Right ventricle myocardium superior (tissue), 1 donor: Measurements from ENCODE around the gene LKAAEAR1. TPM values are rescaled to one million over a fixed set of nuclear protein-coding genes. Genes with fewer than 3 reads are reported as not detected.

ENCODE experiments used
- ATAC-seq: fragments of 200-7000 bp; cut with Tn5 transposase; one replicate; pipeline ENCODE4 v1.9.1; 2020; ENCODE audit warnings: mild to moderate bottlenecking; ENCODE audit not compliant: poor library complexity
- DNase-seq: peaks from one replicate; pipeline ENCODE4 v3.0.0-alpha.2; 2020
- intact Hi-C: fragments of 100-400 bp; cut with DNase I; formaldehyde crosslinking; loops from one replicate; pipeline ENCODE4 v1.11.2; 2022
- total RNA-seq: library from RNA; stranded (reverse); fragmentation: NEBNext Ultra II Directional; extraction: Animal tissue kit (Norgen Biotek cat#: 25700); gene quantifications from one replicate; pipeline ENCODE4 v1.2.1, GENCODE V29; 2021
- donor health status: DM: no; HTN: yes; CAD: no; lungs with severe emphysema.

Gene LKAAEAR1
- total RNA-seq, 1 donor from 2014 or later, result not detected

DNA sequence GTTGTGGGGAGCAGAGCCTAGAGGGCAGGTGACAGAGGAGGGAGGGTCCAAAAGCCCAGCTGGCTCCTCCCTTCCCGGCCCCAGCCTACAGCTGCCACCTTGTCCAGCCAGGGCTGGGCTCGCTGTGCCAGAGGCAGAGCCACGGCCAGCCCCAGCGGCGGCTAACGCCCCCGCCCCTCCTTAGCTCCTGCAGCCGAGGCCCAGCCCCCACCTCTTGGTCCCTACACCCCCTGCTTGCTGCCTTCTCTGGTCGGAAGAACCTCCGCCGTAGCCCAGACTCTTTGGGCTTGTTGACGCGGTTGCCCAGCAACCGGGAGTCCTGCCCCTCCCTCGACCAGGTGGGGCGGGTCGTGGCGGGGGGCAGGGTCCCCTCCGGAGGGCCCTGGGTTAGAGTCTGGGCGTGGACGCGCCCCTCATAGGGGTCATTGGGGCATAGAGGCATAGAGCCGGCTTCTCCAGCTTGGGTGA is 521 bp upstream of the LKAAEAR1 start:
- intact Hi-C loops, result no loop called here
- ATAC-seq (no peak), DNase-seq (no peak)

DNA sequence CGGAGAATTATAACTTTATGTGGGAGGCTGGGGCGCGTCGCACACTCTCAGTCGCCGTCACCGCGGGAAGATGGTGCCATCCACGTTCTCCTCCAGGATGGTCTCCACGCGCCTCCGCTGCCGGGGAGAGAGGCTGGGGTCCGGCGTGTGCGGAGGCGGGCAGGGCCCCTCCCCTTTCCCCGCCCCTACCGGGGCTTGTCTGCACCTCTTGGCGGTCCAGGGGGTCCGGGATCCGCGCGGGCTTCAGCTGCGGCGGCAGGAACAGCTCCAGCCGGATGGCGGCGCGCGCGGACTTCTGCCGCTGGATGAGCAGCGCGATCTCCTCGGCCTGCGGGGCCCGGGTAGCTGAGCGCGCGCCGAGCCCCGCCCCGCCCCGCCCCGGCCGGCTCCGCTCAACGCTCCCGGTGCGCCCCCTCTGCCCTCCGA is 807 bp downstream of the LKAAEAR1 start:
- peak; percentile 71 for ATAC-seq
- DNase-seq, result peak; percentile 90
- intact Hi-C loops, result no loop called here

DNA sequence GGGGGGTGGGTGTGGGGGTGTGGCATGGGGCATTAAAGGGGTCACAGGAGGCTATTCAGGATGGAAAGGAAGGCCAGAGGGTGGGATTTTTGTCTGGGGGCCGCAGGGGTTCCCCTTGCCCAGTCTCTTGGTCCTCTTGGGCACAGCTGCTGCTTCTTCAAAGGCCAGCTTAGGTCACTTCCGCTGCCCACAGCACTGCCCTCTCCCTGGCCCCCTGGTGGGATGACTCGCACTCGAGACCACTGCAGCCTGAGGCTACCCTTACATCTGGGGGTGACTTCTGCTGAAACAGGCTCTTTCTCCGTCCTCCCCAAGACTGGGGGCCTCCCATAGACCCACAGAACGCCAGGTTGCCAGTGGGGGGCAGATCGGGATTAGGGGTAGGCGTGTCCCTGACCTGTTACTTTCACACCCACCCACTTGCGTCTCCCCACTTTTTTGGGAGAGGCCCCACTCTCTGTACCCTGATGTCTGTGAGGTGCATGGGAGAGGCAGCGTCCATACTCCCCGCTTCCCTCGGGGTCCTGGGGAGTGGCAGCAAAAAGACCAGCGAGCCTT is 1.3 kb downstream of the LKAAEAR1 start:
- ATAC-seq, result no peak
- intact Hi-C loops, result no loop called here
- DNase-seq, result no peak

DNA sequence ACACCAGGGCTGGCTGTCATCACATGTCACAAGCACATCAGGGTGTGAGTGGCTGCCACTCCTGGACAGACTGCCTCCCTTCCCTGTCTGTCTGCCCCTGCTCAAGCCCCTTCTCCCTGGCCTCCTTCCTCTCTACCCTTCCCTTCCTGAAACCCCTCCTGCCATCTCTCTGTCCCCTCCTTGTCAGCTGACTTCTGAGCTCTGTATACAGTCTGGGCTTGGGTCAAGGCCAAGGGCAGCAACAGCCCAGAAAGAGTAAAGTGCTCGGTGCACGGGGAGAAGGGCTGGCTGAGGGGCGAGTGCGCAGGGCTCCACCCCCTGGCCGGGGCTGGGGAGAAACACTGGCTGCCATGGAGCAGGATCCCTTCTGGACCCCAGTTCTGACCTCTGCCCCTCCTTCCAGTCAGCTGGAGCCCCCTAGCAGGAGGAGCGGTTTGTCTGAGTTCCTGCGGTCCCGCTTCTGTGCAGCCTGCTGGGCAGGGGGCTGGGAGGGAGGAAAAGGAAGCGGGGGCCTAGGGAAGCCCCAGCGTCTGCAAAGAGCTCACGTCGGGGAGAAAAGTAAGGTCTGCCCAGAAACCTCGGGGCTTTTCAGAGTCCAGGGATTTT is 2.0 kb downstream of the LKAAEAR1 start:
- ATAC-seq (no peak), DNase-seq (no peak)
- intact Hi-C loops, result no loop called here

DNA sequence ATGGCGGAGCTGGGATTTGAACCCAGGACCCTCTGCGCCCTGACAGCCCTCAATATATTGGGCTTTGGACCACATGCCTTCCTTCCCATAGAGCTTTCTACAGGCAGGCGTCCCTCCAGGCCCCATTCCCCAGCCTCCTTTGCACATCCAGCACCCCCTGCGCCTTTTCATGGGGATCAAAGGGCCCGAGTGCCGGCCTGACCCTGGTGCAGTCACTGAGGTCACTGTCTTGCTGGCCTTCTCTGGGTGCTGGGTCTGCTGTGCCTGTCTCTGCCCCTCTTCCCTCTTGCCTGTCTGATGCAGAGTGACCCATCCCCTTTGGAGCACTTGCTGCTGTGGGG is 2.6 kb downstream of the LKAAEAR1 start:
- intact Hi-C loops, result no loop called here

DNA sequence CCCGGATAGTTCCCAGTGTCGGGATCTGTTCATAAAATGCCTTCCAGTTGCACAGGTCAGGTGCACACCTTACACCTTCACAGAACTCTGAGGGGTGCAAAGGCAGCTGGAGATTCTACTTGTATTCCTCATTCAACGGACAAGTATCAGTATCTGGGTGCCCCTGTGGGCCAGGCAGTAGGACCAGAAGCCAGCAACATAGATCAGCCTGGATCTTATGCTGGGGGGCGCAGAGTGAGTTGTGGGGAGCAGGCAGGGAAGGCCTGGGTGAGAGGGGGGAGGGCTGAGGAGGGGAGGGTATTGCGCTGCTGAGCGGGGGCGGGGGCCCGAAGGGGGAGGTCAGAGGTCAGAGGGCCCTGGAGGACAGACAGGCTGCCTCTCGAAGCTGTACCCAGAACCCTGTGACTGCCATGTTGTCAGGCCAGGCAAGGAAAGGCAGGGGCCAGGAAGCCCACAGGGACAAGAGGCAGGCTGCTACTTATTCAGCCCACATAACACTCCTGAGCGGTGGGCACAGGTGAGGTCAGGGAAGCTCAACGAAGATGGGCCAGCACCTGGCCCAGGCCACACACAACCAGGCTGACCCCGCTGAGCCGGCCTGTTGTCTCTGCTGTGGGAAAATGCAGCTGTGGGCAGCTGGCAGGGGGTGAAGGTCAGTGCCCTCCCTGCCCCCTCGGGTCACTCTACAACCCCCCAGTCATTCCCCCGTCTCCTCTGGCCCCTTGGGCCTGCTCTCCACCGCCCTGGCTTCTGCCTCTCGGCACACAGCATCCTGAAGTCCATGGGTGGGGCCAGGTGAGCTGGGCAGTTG is 3.2 kb downstream of the LKAAEAR1 start:
- intact Hi-C loops, result no loop called here
- DNase-seq (no peak), ATAC-seq (no peak)

More for the DNA sequence above, 2.6 kb downstream of the LKAAEAR1 start:
- ATAC-seq (no peak), DNase-seq (no peak)

DNA sequence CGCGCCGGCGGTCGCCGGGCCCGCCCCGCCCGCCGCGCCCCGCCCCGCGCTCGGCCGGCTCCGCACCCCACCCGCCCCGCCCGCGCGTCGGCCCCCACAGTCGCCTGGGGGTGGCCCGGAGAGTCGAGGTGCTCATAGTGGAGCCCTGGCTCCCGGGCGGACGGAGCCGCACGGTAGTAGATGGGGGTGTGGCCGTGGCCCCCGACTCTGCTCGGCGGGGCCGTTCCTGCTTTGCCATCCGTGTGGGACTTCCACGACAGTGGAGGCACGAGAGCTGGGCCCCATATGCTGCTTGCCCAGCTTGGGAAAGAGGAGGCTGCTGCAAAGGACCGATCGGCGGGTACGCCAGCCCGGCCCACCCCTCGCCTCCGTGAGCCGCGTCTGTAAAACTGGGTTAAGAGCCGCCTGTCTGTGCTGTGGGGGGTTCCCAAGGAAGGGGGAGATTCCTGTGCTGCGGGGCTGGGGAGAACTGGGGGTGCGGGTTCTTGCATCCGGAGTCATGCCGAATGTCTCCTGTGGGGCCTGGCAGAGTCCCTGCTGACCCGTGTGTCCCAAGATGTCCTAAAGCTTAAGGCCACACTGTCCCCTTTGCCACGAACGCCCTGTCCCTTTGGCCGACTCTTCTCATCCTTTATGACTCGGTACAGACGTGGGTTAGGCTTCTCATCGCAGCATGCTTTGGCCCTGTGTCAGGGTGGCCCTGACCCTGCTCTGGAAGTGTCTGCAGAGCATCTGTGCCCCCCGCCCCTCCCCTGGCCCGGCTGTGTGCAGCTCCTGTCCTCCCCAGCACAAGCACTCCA is 4.0 kb downstream of the LKAAEAR1 start, which contains the start of gene OPRL1:
Gene OPRL1, plus strand, starts transcription at position 70 of the 800 bp plus-strand sequence. CDS start 12,639 bp downstream, outside the sequence.
- no peak for DNase-seq
- peak; percentile 3 for ATAC-seq
- intact Hi-C loops, result no loop called here

DNA sequence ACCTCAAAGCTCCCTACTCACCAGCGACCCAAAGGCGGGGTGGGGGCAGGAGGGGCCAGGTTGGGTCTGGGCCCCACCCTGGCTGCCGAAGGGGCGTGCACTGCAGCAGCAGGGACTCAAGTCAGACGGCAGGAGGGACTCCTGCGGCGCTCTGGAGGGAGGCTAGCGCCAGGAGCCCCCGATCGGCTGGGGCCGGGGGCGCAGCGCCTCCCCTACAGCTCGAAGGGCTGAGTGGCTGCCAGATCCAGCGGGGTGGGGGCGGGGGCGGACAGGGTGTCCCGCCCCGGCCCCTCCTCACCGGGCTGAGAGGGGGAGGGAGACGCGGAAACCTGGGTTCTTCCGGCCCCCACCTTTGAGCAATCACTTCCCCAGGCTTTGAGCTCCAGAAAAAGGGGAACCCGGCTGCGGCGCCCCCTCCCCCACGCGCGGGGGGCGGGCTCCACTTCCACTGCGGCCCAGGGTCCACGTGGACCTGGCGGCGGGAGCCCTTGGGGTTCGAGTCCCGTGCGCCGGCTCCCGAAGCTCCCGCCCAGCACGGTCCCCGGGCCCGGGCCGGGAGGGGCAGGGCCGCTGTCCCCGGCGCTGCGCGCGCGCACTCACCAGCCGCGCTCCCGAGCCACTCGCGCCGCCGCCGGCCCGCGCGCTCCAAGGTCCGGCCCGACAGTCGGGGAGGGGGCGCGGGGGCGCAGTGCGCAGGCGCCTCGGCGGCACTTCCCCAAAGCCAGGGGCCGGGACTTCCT is 4.8 kb downstream of the LKAAEAR1 start, which contains the start of gene RGS19:
Gene RGS19, minus strand, starts transcription at position 246 of the 740 bp plus-strand sequence. CDS start 2,632 bp downstream, outside the sequence.
- peak; percentile 90 for DNase-seq

DNA sequence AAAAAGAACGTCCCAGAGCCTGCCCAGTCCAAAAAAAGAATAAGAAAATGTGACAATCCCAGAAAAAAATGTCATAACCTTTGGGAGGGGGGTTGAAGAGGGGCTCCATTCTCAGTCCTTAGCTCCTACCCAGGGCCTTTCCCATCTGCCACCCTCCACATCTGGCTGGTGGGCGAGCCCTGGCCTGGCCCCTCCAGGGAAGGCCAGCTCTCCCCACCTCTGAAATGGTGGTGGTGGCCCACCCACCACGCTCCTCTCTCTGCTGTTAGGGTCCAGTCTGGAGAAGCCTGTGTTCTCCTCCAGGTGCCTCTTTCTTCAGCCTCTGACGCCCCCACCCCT is 5.3 kb downstream of the LKAAEAR1 start:
- no peak for ATAC-seq
- no peak for DNase-seq
- intact Hi-C loops, result no loop called here

More for the DNA sequence above, 4.8 kb downstream of the LKAAEAR1 start, which contains the start of gene RGS19:
- ATAC-seq, result peak; percentile 64
- intact Hi-C loops, result no loop called here

DNA sequence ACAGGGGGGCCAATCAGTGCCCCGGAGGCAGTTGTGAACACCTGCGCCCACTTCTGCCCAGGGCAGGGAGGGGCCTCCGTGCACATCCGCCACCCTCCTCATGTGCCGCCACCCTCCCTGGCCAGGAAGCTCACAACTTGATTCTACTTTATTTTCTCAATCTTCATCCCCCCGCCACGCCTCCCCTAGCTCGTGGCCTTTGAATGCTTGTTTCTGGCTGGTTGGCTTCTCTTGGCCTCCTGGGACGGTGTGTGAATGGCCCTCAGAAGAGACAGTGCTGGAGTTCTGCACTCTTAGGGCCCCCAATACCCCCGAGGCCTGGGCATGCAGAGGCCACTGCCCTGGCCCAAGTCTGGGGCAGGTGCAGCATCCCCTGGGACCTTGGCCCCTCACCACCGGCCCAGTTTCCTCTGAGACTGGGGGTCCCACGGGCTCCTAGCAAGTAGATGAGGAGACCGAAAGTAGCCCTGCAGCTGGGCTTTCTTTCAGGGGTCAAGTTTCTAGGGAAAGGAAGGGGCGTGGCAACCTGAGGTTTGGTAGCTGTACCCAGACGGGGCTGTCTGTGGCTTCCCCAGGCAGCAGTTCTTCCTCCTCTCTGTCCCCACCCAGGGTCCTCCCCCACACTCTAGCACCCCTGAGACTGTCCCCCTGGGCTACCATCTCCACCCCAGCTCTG is 6.2 kb downstream of the LKAAEAR1 start:
- DNase-seq, result no peak

DNA sequence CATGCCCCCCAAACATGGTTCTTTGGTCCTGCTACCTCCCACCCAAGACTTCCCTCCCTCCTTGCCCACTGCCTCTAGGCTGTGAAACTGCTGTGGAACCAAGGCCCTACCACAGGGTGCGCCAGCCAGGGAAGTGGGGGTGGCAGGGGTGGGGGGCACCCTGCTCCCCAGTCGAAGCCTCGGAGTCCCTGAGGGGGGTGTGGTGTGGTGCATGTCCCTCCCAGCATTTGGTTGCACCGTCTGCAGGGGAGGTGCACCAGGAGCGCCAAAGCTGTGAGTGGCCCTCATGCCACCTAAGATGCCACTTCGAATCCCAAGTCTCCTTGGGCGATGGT is 6.7 kb downstream of the LKAAEAR1 start:
- intact Hi-C loops, result no loop called here
- ATAC-seq (no peak), DNase-seq (no peak)

More for the DNA sequence above, 6.2 kb downstream of the LKAAEAR1 start:
- intact Hi-C loops, result no loop called here
- no peak for ATAC-seq

DNA sequence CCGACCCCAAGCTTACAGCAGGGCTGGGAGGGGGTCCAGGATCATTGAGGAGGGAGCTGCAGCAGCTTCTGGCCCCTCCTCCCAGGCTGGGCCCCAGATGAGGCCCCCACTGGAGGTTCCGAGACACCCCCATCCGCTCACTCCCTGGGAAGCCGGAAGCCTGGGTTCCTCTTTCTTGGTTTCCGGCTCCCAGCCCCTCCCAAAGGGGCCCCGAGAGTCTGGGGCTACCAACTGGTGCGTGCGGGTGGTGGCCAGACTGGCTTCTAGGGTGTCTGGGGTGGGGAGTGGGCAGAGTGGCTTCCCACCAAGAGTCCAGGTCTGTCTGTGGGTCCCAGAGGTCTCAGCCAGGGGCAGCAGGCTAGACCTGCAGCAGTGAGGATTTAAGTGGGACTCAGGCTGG is 7.1 kb downstream of the LKAAEAR1 start:
- intact Hi-C loops, result no loop called here
- DNase-seq (peak; percentile 71), ATAC-seq (no peak)

DNA sequence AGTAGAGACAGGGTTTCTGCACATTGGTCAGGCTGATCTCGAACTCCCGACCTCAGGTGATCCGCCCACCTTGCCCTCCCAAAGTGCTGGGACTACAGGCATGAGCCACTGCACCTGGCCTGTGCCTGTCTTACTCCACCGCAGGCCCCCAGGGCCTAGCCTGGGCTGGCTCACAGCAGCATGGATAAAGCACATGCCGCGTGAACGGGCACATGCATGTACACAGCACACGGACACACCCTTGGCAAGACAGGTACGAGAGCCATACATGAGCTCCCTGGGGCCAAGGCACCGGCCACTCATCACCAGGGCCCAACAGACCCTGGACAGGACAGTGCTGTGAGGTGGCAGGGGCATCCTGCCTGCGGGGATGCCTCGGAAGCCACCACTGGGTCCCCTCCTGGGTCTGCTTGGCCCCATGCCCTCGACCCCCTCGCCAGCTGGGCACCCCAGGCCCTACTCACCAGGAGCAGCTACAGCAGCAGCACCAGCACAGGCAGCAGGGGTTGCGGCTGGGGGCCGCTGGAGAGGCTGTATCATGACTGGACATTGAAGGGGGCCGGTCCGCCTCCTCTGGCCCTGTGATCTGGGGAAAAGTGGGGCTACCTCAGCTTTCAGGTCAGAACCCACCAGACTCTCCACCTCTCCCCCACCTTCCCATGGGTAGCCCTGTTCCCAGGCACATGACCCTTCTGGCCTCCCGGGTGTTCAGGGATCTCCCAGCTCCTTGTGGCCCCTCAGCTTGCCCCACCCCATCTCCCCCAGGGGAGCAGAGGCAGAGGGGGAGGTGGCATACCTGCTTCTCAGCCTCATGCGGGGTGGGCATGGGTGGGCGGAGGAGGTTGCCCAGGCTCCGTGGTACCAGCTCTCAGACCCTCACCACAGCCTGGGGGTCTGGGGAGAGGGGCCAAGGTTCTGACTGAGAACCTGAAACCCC is 7.9 kb downstream of the LKAAEAR1 start:
- intact Hi-C loops, result no loop called here
- ATAC-seq (no peak), DNase-seq (no peak)

DNA sequence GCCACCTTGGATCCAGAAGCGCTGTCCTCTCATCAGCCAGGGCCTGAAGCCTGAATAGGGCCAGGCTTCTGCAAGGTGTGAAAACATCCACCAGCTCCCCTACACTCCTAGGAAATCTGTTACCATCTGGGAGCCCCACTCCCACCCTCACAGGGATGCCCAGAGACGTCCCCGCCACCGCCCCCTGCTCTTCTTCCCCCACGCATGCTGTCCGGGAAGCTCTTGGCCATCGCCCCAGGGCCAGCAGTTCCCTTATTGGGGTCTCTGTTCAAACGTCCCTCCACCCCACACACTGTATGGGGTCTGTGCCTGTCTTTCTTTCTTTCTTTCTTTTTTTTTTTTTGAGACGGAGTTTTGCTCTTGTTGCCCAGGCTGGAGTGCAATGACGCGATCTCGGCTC is 8.6 kb downstream of the LKAAEAR1 start:
- DNase-seq, result no peak
- no peak for ATAC-seq
- intact Hi-C loops, result no loop called here

DNA sequence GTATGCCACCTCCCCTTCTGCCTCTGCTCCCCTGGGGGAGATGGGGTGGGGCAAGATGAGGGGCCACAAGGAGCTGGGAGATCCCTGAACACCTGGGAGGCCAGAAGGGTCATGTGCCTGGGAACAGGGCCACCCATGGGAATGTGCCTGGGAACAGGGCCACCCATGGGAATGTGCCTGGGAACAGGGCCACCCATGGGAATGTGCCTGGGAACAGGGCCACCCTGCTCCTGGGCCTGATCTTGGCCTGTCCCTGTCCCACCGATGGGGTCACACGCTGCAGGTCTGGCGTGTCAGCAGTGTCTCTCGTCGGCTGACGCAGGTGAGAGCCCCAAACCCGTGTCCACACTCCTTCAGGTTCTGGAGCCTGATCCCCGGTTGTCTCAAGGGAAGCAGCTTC is 9.2 kb downstream of the LKAAEAR1 start:
- ATAC-seq (no peak), DNase-seq (no peak)
- intact Hi-C loops, result no loop called here

DNA sequence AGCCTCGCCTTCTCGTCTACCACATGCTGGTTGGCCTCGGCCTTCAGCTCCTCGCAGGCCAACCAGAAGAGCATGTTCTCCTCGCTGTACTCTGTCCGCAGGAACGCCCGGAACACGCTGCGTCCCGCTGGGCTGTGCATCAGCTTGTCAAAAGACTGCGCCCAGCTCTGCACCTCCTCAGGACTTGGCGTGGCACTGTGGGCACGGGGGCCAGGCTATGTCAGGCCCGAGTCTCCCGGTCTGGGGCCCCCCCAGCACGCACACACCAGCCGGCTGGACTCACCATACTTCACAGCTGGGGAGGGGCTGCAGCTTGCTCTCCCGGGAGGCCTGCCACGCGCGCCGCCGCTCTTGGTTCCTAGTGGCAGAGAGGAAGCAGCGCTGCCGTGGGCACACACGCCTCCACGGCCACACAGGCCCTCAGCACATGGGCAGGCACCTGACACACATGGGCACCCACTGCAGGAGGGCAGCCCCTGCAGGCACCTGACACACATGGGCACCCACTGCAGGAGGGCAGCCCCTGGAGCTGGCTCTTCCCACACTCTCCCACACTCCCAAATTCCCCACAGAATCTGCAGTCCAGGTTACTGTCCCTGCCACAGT is 9.9 kb downstream of the LKAAEAR1 start:
- no peak for ATAC-seq

More for the DNA sequence above, 9.9 kb downstream of the LKAAEAR1 start:
- DNase-seq, result no peak
- intact Hi-C loops, result no loop called here
